ENCODE results near the gene KLHL22.
A peak's percentile ranks its signal among the peaks of the same experiment; 100 is the strongest.
"Not testable (repeated sequence)": the region's sequence is repeated elsewhere in the genome, so short reads cannot be mapped to it uniquely, and the experiment has no call there.

KLHL22 gene

GRCh38 chr22:20430720-20431510, 64.7 kb downstream of the KLHL22 start:
- DNase-seq: no peak

- DNase-seq: no peak
Observed at GRCh38 chr22:20430101-20430719, 65.4 kb downstream of the KLHL22 start.

GRCh38 chr22:20429254-20430100, 66.1 kb downstream of the KLHL22 start:
- no peak for DNase-seq

GRCh38 chr22:20428496-20429253, 66.9 kb downstream of the KLHL22 start:
- no peak for DNase-seq

- DNase-seq: no peak
Observed at GRCh38 chr22:20427945-20428417, 67.6 kb downstream of the KLHL22 start.

- no peak for DNase-seq
Observed at GRCh38 chr22:20427104-20427944, 68.3 kb downstream of the KLHL22 start.

GRCh38 chr22:20426259-20426615, 69.4 kb downstream of the KLHL22 start:
- no peak for DNase-seq

- no peak for DNase-seq
Observed at GRCh38 chr22:20425566-20426258, 69.9 kb downstream of the KLHL22 start.

GRCh38 chr22:20424932-20425565, 70.5 kb downstream of the KLHL22 start:
- no peak for DNase-seq

GRCh38 chr22:20424568-20424931, 71.0 kb downstream of the KLHL22 start:
- DNase-seq: no peak

- DNase-seq: no peak
Observed at GRCh38 chr22:20423906-20424551, 71.6 kb downstream of the KLHL22 start.

- no peak for DNase-seq
Observed at GRCh38 chr22:20423008-20423905, 72.3 kb downstream of the KLHL22 start.

- no peak for DNase-seq
Observed at GRCh38 chr22:20422271-20423007, 73.2 kb downstream of the KLHL22 start.

- DNase-seq: no peak
Observed at GRCh38 chr22:20421507-20421874, 74.1 kb downstream of the KLHL22 start.

GRCh38 chr22:20420157-20420842, 75.3 kb downstream of the KLHL22 start:
- no peak for DNase-seq

- no peak for DNase-seq
Observed at GRCh38 chr22:20419664-20419951, 76.0 kb downstream of the KLHL22 start.

- peak; percentile 87 for DNase-seq
Observed at GRCh38 chr22:20418211-20418788, 77.3 kb downstream of the KLHL22 start.

GRCh38 chr22:20415699-20416098, 79.9 kb downstream of the KLHL22 start:
- not testable (repeated sequence) for DNase-seq

All from EL (cell line).